Measurements from ENCODE around the gene FXYD6.

The FXYD6 gene

DNA sequence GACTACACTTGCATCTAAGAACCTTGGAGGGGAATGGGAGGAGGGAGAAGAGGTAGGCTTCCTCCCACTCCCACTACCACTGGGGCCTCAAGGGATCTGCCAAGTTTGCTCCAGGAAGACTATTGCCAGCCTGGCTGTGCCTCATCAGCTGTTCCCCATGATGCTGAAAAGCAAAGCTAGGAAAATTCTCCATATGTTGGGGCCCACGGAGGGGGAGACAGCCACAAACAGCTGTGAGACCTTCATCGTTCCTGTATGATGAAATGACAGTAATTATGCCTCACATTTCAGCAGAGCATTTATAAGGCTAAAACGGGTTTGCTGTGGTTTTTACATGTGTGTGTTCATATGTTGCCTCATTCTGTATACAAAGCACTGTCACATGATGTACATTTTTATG lies 86.2 kb downstream of the FXYD6 start:
- no peak for DNase-seq (ENCODE audit: low read depth)

DNA sequence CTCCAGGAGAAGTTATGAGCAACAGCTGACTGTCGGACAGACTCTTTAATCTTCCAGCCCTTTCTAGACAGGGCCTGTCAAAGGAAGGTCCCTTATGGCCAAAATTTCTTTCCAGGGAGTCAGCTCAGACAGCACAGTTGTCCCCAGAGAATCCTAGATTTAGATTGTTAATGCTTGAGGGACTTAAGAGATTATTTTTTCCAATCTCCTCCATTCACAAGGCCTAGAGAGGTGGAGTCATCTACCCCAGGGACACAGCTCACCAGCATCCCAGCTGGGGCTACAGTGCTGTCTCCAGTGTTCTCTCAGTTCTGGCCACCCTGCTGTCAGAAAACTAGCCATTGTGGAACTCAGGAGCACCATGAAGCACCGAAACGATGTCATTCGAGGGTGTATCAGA lies 87.2 kb downstream of the FXYD6 start:
- no peak for DNase-seq (ENCODE audit: low read depth)
